H9 (cell line): ENCODE data around the gene PGAM1. TPM values are rescaled to one million over a fixed set of nuclear protein-coding genes. Genes with fewer than 3 reads are reported as not detected.

ENCODE experiments used
- DNase-seq: peaks from one replicate; pipeline ENCODE4 v3.0.0-alpha.2; 2017
- H2AFZ ChIP-seq: one replicate; pipeline ENCODE4 v1.6.1; 2013; ENCODE audit warnings: mild to moderate bottlenecking, low read length, control low read depth, moderate library complexity
- H2AK5ac ChIP-seq: 2 replicates; pipeline ENCODE4 v1.6.1; 2013; ENCODE audit warnings: low read length, control low read depth, mixed read lengths; ENCODE audit not compliant: insufficient read length
- H2BK120ac ChIP-seq: one replicate; pipeline ENCODE4 v1.6.1; 2013; ENCODE audit warnings: low read depth, mild to moderate bottlenecking, low read length, control low read depth, inconsistent platforms; ENCODE audit not compliant: poor library complexity, severe bottlenecking
- H2BK12ac ChIP-seq: 2 replicates; pipeline ENCODE4 v1.6.1; 2013; ENCODE audit warnings: low read length, control low read depth, mixed read lengths, low read depth; ENCODE audit not compliant: insufficient read length
- H2BK15ac ChIP-seq: 2 replicates; pipeline ENCODE4 v1.6.1; 2013; ENCODE audit warnings: low read depth, low read length, control low read depth
- H2BK20ac ChIP-seq: one replicate; pipeline ENCODE4 v1.6.1; 2013; ENCODE audit warnings: low read depth, mild to moderate bottlenecking, low read length, control low read depth, inconsistent platforms; ENCODE audit not compliant: poor library complexity, severe bottlenecking
- H2BK5ac ChIP-seq: 2 replicates; pipeline ENCODE4 v1.6.1; 2013; ENCODE audit warnings: low read length, control low read depth, mixed read lengths; ENCODE audit not compliant: insufficient read length
- H3K14ac ChIP-seq: 2 replicates; pipeline ENCODE4 v1.6.1; 2013; ENCODE audit warnings: low read length, control low read depth; ENCODE audit not compliant: insufficient read depth
- H3K18ac ChIP-seq: 2 replicates; pipeline ENCODE4 v1.6.1; 2013; ENCODE audit warnings: low read depth, mild to moderate bottlenecking, mixed read lengths, low read length, control low read depth; ENCODE audit not compliant: insufficient read length
- H3K23ac ChIP-seq: 2 replicates; pipeline ENCODE4 v1.6.1; 2013; ENCODE audit warnings: low read length, control low read depth, mixed read lengths, low read depth; ENCODE audit not compliant: insufficient read length
- H3K23me2 ChIP-seq: 2 replicates; pipeline ENCODE4 v1.6.1; 2013; ENCODE audit warnings: low read depth, mild to moderate bottlenecking, mixed read lengths, low read length, control low read depth; ENCODE audit not compliant: insufficient read length, poor library complexity, severe bottlenecking
- H3K27ac ChIP-seq: 2 replicates; pipeline ENCODE4 v1.5.1; 2013; ENCODE audit warnings: low read length, control low read depth, mixed read lengths, low read depth; ENCODE audit not compliant: insufficient read length
- H3K27me3 ChIP-seq: 2 replicates; pipeline ENCODE4 v1.6.1; 2013; ENCODE audit warnings: low read length, control low read depth, inconsistent platforms; ENCODE audit not compliant: insufficient read depth
- H3K4ac ChIP-seq: 2 replicates; pipeline ENCODE4 v1.6.1; 2013; ENCODE audit warnings: low read depth, mild to moderate bottlenecking, control low read depth, inconsistent platforms, low read length, moderate library complexity
- H3K4me1 ChIP-seq: 2 replicates; pipeline ENCODE4 v1.6.1; 2013; ENCODE audit warnings: low read length, control low read depth, inconsistent platforms; ENCODE audit not compliant: insufficient read depth
- H3K4me2 ChIP-seq: 2 replicates; pipeline ENCODE4 v1.6.1; 2013; ENCODE audit warnings: low read length, control low read depth, mixed read lengths; ENCODE audit not compliant: insufficient read length, insufficient read depth
- H3K56ac ChIP-seq: 2 replicates; pipeline ENCODE4 v1.6.1; 2013; ENCODE audit warnings: low read depth, mild to moderate bottlenecking, mixed read lengths, low read length, control low read depth; ENCODE audit not compliant: insufficient read length
- H3K79me1 ChIP-seq: 2 replicates; pipeline ENCODE4 v1.6.1; 2013; ENCODE audit warnings: low read depth, mild to moderate bottlenecking, moderate library complexity, low read length, control low read depth, inconsistent platforms; ENCODE audit not compliant: insufficient read depth, poor library complexity, severe bottlenecking
- H3K79me2 ChIP-seq: 2 replicates; pipeline ENCODE4 v1.6.1; 2013; ENCODE audit warnings: low read length, control low read depth, inconsistent platforms; ENCODE audit not compliant: insufficient read depth
- H3K9ac ChIP-seq: 2 replicates; pipeline ENCODE4 v1.6.1; 2013; ENCODE audit warnings: low read length, control low read depth, mixed read lengths; ENCODE audit not compliant: insufficient read length; ENCODE audit errors: extremely low read depth
- H3K9me3 ChIP-seq: one replicate; pipeline ENCODE4 v1.6.1; 2013; ENCODE audit warnings: low read depth, low read length, inconsistent platforms; ENCODE audit not compliant: control insufficient read depth
- H3T11ph ChIP-seq: one replicate; pipeline ENCODE4 v1.6.1; 2013; ENCODE audit warnings: mild to moderate bottlenecking, low read length, control low read depth, inconsistent platforms
- H4K20me1 ChIP-seq: one replicate; pipeline ENCODE4 v1.6.1; 2013; ENCODE audit not compliant: control insufficient read depth, insufficient read length, insufficient read depth
- H4K5ac ChIP-seq: 2 replicates; pipeline ENCODE4 v1.6.1; 2013; ENCODE audit warnings: low read depth, mild to moderate bottlenecking, mixed read lengths, low read length, control low read depth; ENCODE audit not compliant: insufficient read length
- H4K8ac ChIP-seq: replicated peaks from 2 replicates; pipeline ENCODE4 v1.6.1; 2013; ENCODE audit warnings: low read length, control low read depth, mixed read lengths, low read depth; ENCODE audit not compliant: insufficient read length
- H4K91ac ChIP-seq: 2 replicates; pipeline ENCODE4 v1.6.1; 2013; ENCODE audit warnings: low read depth, mild to moderate bottlenecking, moderate library complexity, mixed read lengths, low read length, control low read depth; ENCODE audit not compliant: insufficient read length
- H3K27ac Mint-ChIP-seq, 3 experiments: 2 replicates in 2 of 3; 3 replicates in 1 of 3; pipeline ENCODE4 v1.8.0; 2020 to 2021; ENCODE audit warnings: mixed read lengths in 3 of 3, mild to moderate bottlenecking in 1 of 3, moderate library complexity in 1 of 3
- H3K27me3 Mint-ChIP-seq: 2 replicates; pipeline ENCODE4 v1.8.0; 2021; ENCODE audit warnings: low read depth, mild to moderate bottlenecking, moderate library complexity, mixed read lengths
- H3K36me3 Mint-ChIP-seq, 3 experiments: 2 replicates in 2 of 3; 3 replicates in 1 of 3; pipeline ENCODE4 v1.8.0; 2020 to 2021; ENCODE audit warnings: low read depth in 3 of 3, mixed read lengths in 3 of 3; ENCODE audit not compliant: insufficient read depth in 1 of 3
- H3K4me1 Mint-ChIP-seq, 2 experiments: 2 replicates each; pipeline ENCODE4 v1.8.0; 2020; ENCODE audit warnings: mixed read lengths in 2 of 2
- H3K4me3 Mint-ChIP-seq, 2 experiments: 2 replicates in 1 of 2; 3 replicates in 1 of 2; pipeline ENCODE4 v1.8.0; 2020 to 2021; ENCODE audit warnings: mild to moderate bottlenecking in 2 of 2, mixed read lengths in 2 of 2, moderate library complexity in 1 of 2
- H3K9me3 Mint-ChIP-seq, 2 experiments: 2 replicates in 1 of 2; 3 replicates in 1 of 2; pipeline ENCODE4 v1.8.0; 2020; ENCODE audit warnings: mild to moderate bottlenecking in 2 of 2, mixed read lengths in 2 of 2, moderate library complexity in 1 of 2
- CTCF ChIP-seq: fragments of 200-600 bp; sonication (generic); conservative IDR thresholded peaks from 3 replicates; pipeline ENCODE4 v1.8.0; 2021; ENCODE audit warnings: antibody characterized with exemption, mild to moderate bottlenecking
- total RNA-seq: library from RNA; stranded (reverse); gene quantifications from 2 replicates; pipeline ENCODE4 v1.2.1, GENCODE V29; 2021

PGAM1 gene
- total RNA-seq, 1 experiment from 2014 or later = 932 TPM

GRCh38 chr10:97404044-97404443 lies 21.9 kb upstream of the PGAM1 start:
- H3K23ac ChIP-seq = no peak overlapping the region
- H3K9me3 ChIP-seq = no peaks in the 10 kb centered on the region
- 0 out of 2 replicates have a peak, but pooled peaks cover 2% of the 10 kb centered on the region for H3K79me2 ChIP-seq
- no peak overlapping the region for H4K5ac ChIP-seq
- no peaks in the 10 kb centered on the region for H3K79me1 ChIP-seq
- no peak overlapping the region for H3K14ac ChIP-seq
- H2BK120ac ChIP-seq = no peak overlapping the region
- no peak overlapping the region for H2AK5ac ChIP-seq
- H3K4me1 ChIP-seq = no peaks in the 10 kb centered on the region
- no peak overlapping the region for H3K4me3 Mint-ChIP-seq
- peaks cover 10% of the 10 kb centered on the region for H3K23me2 ChIP-seq
- H3K36me3 Mint-ChIP-seq = peaks cover 0 to 11% (median 0%) of the 10 kb centered on the region in 3 experiments; a peak in 2 of 7 replicates
- no peaks in the 10 kb centered on the region for H3K27me3 ChIP-seq
- no peak overlapping the region for H3K4ac ChIP-seq
- H3K4me1 Mint-ChIP-seq = peaks cover 8 to 12% of the 10 kb centered on the region in 2 experiments
- H4K91ac ChIP-seq = no peak overlapping the region
- H2AFZ ChIP-seq = no peak overlapping the region
- no peak overlapping the region for H2BK12ac ChIP-seq
- H2BK20ac ChIP-seq = no peak overlapping the region
- TF ChIP-seq CTCF = no peak
- no peaks in the 10 kb centered on the region for H3K9me3 Mint-ChIP-seq
- no peak overlapping the region for H2BK5ac ChIP-seq
- no peaks in the 10 kb centered on the region for H3K27me3 Mint-ChIP-seq
- no peaks in the 10 kb centered on the region for H4K20me1 ChIP-seq
- no peak overlapping the region for H4K8ac ChIP-seq
- no peak overlapping the region for H3T11ph ChIP-seq
- no peak overlapping the region for H3K27ac ChIP-seq
- H2BK15ac ChIP-seq = no peak overlapping the region
- H3K9ac ChIP-seq = no peak overlapping the region
- no peak for DNase-seq
- H3K4me2 ChIP-seq = no peak overlapping the region
- no peak overlapping the region for H3K18ac ChIP-seq
- no peak overlapping the region for H3K27ac Mint-ChIP-seq
- H3K56ac ChIP-seq = no peak overlapping the region
